ENCODE measurements around the gene DTNBP1. TPM values are rescaled to one million over a fixed set of nuclear protein-coding genes. Genes with fewer than 3 reads are reported as not detected.

Gene DTNBP1
- total RNA-seq, 2 experiments from 2014 or later: 9.8 to 28.0 TPM

- H3K9me2 ChIP-seq (ENCODE audit: insufficient read depth, low read length): no peaks in the 10 kb centered on the region
- no peaks in the 10 kb centered on the region for H3K4me1 ChIP-seq (ENCODE audit: insufficient read depth, low read length, poor library complexity, severe bottlenecking)
- H3K36me3 ChIP-seq (ENCODE audit: insufficient read depth, low read length): 0 out of 2 replicates have a peak, but pooled peaks cover 2% of the 10 kb centered on the region
- H3K27ac ChIP-seq (ENCODE audit: low read depth, low read length, poor library complexity, severe bottlenecking): no peak overlapping the region
- intact Hi-C loops (cut with micrococcal nuclease; ENCODE audit: unreplicated experiment): no loop called here
- no peak overlapping the region for H3K4me3 ChIP-seq (ENCODE audit: low read depth, low read length, poor library complexity, severe bottlenecking)
- no peak for DNase-seq (ENCODE audit: low spot score)
- TF ChIP-seq CTCF (conservative IDR thresholded peaks at IDR 0.05; ENCODE audit: low read length) (no peak), EZH2phosphoT487 (IDR thresholded peaks at IDR 0.05; ENCODE audit: borderline replicate concordance, low read depth, low read length) (no peak)
- no peaks in the 10 kb centered on the region for H3K9me3 ChIP-seq (ENCODE audit: low read length)
- BruUV-seq (replicated peaks): no TSS peak
- no peak overlapping the region for H2AFZ ChIP-seq (ENCODE audit: low read length)
- ChIA-PET POLR2A (interaction anchor here (0.6 to 1.0 kb wide), 4 partner anchors 11 to 1003 kb away, joined by 3 read pairs; no protein-coding TSS in a partner anchor), CTCF (ENCODE audit: unreplicated experiment) (no interaction called here)
- H3K4me2 ChIP-seq (ENCODE audit: low read length): no peak overlapping the region
- no peaks in the 10 kb centered on the region for H3K79me2 ChIP-seq (ENCODE audit: insufficient read depth, low read depth, low read length)
- H4K20me1 ChIP-seq (ENCODE audit: insufficient read depth, low read length): no peaks in the 10 kb centered on the region
Measured at GRCh38 chr6:15533379-15534026, 129.3 kb downstream of the DTNBP1 start.

GRCh38 chr6:15531973-15532372, 130.9 kb downstream of the DTNBP1 start:
- Histone ChIP-seq H3K4me1 (ENCODE audit: insufficient read depth, low read length, poor library complexity, severe bottlenecking) (no peaks in the 10 kb centered on the region), H3K4me2 (ENCODE audit: low read length) (no peak overlapping the region), H3K79me2 (ENCODE audit: insufficient read depth, low read depth, low read length) (no peaks in the 10 kb centered on the region), H3K9me2 (ENCODE audit: insufficient read depth, low read length) (no peaks in the 10 kb centered on the region), H2AFZ (ENCODE audit: low read length) (no peak overlapping the region), H3K9me3 (ENCODE audit: low read length) (no peaks in the 10 kb centered on the region), H3K4me3 (ENCODE audit: low read depth, low read length, poor library complexity, severe bottlenecking) (no peak overlapping the region), H3K36me3 (ENCODE audit: insufficient read depth, low read length) (0 out of 2 replicates have a peak, but pooled peaks cover 3% of the 10 kb centered on the region), H3K27ac (ENCODE audit: low read depth, low read length, poor library complexity, severe bottlenecking) (no peak overlapping the region), H4K20me1 (ENCODE audit: insufficient read depth, low read length) (no peaks in the 10 kb centered on the region)
- no TSS peak for BruUV-seq (replicated peaks)
- ChIA-PET CTCF (ENCODE audit: unreplicated experiment) (no interaction called here), POLR2A (no interaction called here)
- no peak for TF ChIP-seq CTCF (conservative IDR thresholded peaks at IDR 0.05; ENCODE audit: low read length)
- no peak for TF ChIP-seq EZH2phosphoT487 (IDR thresholded peaks at IDR 0.05; ENCODE audit: borderline replicate concordance, low read depth, low read length)
- DNase-seq (ENCODE audit: low spot score): no peak
- intact Hi-C loops (cut with micrococcal nuclease; ENCODE audit: unreplicated experiment): no loop called here

GRCh38 chr6:15530411-15530810, 132.4 kb downstream of the DTNBP1 start:
- Histone ChIP-seq H3K4me2 (ENCODE audit: low read length) (no peak overlapping the region), H3K27ac (ENCODE audit: low read depth, low read length, poor library complexity, severe bottlenecking) (no peak overlapping the region), H2AFZ (ENCODE audit: low read length) (no peak overlapping the region), H3K4me3 (ENCODE audit: low read depth, low read length, poor library complexity, severe bottlenecking) (no peak overlapping the region), H4K20me1 (ENCODE audit: insufficient read depth, low read length) (no peaks in the 10 kb centered on the region), H3K4me1 (ENCODE audit: insufficient read depth, low read length, poor library complexity, severe bottlenecking) (no peaks in the 10 kb centered on the region), H3K9me3 (ENCODE audit: low read length) (no peaks in the 10 kb centered on the region), H3K79me2 (ENCODE audit: insufficient read depth, low read depth, low read length) (no peaks in the 10 kb centered on the region), H3K36me3 (ENCODE audit: insufficient read depth, low read length) (0 out of 2 replicates have a peak, but pooled peaks cover 3% of the 10 kb centered on the region), H3K9me2 (ENCODE audit: insufficient read depth, low read length) (no peaks in the 10 kb centered on the region)
- no TSS peak for BruUV-seq (replicated peaks)
- no peak for TF ChIP-seq CTCF (conservative IDR thresholded peaks at IDR 0.05; ENCODE audit: low read length)
- TF ChIP-seq EZH2phosphoT487 (IDR thresholded peaks at IDR 0.05; ENCODE audit: borderline replicate concordance, low read depth, low read length): no peak
- intact Hi-C loops (cut with micrococcal nuclease; ENCODE audit: unreplicated experiment): no loop called here
- ChIA-PET POLR2A (no interaction called here), CTCF (ENCODE audit: unreplicated experiment) (no interaction called here)
- no peak for DNase-seq (ENCODE audit: low spot score)

All from OCI-LY7 (cell line).